ENCODE data around the gene NLRP4.

NLRP4 gene, protein sequence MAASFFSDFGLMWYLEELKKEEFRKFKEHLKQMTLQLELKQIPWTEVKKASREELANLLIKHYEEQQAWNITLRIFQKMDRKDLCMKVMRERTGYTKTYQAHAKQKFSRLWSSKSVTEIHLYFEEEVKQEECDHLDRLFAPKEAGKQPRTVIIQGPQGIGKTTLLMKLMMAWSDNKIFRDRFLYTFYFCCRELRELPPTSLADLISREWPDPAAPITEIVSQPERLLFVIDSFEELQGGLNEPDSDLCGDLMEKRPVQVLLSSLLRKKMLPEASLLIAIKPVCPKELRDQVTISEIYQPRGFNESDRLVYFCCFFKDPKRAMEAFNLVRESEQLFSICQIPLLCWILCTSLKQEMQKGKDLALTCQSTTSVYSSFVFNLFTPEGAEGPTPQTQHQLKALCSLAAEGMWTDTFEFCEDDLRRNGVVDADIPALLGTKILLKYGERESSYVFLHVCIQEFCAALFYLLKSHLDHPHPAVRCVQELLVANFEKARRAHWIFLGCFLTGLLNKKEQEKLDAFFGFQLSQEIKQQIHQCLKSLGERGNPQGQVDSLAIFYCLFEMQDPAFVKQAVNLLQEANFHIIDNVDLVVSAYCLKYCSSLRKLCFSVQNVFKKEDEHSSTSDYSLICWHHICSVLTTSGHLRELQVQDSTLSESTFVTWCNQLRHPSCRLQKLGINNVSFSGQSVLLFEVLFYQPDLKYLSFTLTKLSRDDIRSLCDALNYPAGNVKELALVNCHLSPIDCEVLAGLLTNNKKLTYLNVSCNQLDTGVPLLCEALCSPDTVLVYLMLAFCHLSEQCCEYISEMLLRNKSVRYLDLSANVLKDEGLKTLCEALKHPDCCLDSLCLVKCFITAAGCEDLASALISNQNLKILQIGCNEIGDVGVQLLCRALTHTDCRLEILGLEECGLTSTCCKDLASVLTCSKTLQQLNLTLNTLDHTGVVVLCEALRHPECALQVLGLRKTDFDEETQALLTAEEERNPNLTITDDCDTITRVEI

DNA sequence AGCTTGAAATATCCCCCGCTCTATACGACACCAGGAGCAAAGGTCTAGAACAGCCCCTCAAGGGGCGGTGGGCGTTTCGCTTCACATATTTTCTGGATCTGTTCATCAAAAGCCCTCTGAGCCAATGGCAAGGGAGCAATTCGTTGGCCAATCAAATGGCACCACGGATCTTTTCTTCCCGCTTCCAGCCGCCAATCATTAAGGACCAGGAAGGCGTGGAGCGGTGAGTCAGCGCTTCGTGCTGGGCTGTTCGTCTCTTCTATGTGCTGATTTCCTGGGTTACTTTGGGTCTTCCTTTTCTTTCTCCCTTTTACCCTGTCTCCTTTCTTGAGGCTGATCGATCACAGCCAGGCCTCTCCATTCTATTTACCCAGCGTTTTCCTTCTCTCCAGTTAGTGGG lies at the start of gene NLRP4:
TSS of gene NLRP4 (plus strand) at position 201 of the 400 bp plus-strand sequence. CDS start 15,541 bp downstream, outside the sequence.
- DNase-seq (ENCODE audit: low read depth), result no peak

DNA sequence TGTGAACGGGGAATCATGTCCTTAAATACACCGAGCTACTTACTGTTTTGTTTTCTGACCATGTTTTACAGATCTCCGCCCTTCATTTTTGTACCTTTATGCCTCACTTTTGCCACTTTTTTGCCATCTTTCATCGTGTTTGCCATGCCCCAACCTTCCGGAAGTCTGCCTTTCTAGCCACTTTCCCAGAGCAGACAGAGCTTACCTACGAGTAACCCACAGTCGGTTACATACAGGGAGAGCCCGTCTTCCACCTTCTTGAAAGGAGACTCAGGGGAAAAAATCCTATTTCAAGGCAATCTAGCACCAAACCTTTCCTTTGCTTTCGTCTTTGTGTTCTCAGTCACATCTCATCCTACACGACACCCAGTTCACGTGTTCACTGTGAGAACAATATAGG lies 41.3 kb upstream of the NLRP4 start:
- DNase-seq (ENCODE audit: low read depth), result no peak

DNA sequence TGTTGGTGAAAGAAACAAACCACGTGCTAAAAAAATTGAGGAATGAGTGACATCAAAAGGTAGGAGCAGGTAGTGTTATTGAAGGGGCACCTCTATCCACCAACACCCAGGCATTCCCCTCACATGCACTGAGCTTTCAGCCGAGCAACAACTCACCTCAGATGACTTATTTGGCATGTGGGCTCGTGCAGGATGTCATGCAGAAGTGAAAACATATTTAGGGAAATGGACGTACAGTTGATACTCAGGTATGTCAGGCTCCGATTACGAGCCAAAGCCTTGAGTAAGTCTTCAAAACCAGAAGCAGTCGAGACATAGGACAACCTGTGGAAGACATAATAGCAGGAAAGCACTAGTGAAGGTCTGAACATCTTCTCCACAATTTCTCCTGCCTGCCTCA lies 34.9 kb upstream of the NLRP4 start:
- no peak for DNase-seq (ENCODE audit: low read depth)

DNA sequence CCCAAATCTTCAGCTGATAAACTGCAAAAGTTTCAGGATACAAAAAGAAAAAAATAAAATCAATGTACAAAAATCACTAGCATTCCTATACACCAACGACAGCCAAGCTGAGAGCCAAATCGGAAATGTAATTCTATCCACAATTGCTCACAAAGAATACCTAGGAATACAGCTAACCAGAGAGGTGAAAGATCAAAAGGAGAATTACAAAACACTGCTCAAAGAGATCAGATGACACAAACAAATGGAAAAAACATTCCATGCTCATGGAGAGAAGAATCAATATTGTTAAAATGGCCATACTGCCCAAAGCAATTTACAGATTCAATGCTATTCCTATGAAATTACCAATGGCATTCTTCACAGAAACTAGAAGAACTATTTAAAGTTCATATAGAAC lies 34.1 kb upstream of the NLRP4 start:
- DNase-seq (ENCODE audit: low read depth), result no peak

DNA sequence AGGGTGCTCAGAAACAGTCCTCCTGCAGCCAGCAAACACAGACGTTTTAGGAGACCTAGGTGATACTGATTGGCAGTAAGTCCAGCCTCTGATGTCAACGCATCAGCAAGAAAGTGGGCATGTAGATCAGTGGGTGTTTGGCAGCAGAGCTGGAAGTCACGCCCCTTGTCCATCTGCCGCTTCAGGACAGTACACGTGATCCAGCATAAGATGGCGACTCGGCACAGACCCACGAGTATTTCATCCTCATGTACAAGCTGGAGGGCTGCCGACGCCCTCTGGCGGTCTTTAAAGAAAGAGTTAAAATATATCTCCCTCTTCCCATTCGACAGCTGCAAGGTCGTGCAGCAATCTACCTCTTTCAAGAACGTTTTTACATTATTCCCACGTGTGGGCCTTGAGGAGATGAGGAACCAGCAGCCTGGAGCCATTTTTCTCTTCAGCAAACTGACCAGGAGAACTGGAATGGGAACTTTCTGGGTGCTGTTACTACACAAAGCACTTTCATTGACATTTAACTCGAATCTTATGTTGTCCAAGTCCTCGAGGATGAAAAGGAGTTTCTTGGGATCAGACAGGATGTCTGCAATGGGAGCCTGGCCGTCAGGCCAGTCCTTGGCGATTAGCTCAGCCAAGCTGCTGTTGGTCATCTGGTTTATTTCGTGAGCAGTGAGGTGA lies 26.8 kb upstream of the NLRP4 start:
- DNase-seq (ENCODE audit: low read depth), result peak; percentile 31

DNA sequence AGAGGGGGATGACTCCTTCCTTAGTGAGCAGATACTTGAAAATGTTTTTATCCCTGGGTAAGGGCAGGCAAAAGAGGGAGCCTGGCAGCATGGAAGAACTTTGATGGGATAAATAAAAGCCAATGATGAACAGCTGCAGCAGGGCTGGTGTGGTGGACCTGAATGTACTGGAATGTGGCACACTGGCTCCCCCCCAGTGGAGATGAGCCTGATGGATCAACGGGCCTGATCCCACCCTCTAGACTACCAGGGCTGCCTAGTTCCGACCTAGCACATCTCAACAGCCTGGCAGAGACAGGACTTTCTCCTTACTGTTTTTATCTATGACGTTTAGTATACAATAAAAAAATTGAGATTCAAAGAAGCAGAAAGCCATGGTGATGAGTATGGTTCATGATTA lies 25.0 kb upstream of the NLRP4 start:
- no peak for DNase-seq (ENCODE audit: low read depth)

DNA sequence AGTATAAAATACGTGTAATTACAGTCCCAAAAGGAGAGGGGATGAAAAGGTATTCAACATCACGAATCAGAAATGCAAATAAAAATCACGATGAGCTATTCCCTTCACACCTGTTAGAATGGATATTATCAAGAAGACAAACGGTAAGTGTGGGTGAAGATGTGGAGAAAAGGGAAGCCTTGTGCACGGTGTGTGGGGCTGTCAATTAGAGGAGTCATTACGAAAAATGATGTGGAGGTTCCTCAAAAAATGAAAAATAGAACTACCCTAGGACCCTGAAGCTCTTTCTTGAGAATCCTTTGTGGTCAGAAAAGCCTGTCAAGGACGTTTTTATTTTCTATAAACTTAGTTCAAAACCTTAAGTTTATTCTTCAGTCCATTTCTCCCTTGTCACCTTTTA lies 23.9 kb upstream of the NLRP4 start:
- DNase-seq (ENCODE audit: low read depth), result no peak

DNA sequence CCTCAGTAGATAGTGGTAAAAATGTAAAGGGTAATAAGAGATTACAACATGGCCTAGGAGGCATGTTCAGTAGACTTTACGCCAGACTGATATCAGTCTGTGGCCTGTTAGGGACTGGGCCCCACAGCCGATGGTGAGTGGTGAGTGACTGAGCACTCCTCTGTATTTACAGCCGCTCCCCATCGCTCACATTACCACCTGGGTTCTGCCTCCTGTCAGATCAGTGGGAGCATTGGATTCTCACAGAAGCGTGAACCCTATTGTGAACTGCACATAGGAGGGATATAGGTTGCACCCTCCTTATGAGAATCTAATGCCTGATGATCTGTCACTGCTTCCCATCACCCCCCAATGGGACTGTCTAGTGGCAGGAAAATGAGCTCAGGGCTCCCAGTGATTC lies 22.4 kb upstream of the NLRP4 start:
- DNase-seq (ENCODE audit: low read depth), result no peak

DNA sequence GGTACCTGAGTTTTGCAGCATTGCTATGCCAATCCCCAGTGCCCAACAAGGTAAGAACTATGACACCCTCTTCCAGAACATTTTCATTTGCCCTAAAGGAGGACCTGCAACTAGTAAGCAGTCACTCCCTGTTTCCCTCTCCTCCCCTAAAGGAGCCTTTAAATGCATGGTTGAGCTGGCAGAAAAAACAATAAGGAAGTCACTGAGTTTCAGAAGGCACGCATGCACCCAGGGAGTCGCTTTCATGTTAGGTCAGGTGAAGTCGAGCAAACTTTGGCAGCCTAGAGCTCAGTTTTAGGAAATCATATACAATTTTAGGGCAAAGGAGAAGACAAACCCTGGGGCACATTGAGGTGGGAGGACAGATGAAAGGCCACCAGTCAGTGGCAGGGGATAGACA lies 16.3 kb upstream of the NLRP4 start:
- no peak for DNase-seq (ENCODE audit: low read depth)

DNA sequence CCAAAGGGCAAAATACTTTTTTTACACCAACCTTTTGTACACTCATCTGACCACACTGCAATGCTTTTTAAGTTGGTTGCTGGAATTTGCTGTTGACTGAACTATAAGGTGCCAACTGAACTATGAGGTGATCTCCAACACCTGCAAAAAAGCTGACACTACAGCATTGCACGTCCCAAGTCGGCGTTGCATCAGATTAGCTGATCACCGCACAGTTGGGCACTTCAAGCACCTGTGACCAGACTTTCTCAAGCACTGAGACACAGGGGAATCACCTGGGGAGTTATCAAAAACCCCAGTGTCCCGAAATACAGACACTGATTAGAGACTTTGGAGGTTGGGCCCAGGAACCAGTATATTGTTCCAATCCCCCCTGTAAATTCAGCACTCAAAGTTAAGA lies 5.7 kb upstream of the NLRP4 start:
- DNase-seq (ENCODE audit: low read depth), result no peak

DNA sequence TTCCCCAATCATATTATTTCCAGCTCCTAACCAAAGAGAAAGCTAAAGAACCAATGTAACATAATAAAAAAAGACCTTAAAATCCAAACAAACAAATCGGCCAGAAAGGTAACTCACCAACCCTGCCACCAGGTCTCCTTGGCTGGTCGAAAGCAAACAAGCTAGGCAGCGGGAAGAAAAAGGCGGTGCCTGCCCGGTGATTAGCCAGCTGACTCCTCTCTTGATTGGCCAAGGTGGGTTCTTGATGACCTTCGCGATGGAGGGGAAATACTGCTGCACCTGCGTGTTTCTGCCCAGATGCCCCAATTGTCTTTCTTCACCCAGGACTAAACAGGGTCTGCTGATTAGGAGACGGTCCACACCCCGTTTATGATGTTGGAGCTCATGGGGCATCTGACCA lies 4.5 kb upstream of the NLRP4 start, which contains the start of gene NLRP11:
TSS of gene NLRP11 (minus strand) at position 154 of the 400 bp plus-strand sequence. CDS start 13,825 bp downstream, outside the sequence.
- no peak for DNase-seq (ENCODE audit: low read depth)

DNA sequence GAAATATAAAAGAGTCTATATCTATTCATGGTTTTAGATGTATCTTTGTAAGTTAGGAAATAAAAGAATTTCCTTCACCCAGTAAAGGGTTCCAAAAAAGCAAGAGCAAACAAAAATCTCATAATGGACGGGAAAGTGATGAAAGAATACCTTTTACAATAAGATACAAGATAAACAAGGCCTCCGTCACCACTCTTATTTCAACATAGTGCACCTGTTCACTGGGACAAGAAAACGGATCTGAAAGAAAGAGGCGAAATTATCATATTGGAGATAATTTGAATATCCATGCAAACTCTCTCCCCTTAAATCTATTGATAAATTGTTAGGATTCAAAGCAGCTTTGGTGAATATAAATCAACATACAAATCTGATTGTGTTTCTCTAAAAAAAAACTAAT lies 3.7 kb upstream of the NLRP4 start:
- DNase-seq (ENCODE audit: low read depth), result no peak

DNA sequence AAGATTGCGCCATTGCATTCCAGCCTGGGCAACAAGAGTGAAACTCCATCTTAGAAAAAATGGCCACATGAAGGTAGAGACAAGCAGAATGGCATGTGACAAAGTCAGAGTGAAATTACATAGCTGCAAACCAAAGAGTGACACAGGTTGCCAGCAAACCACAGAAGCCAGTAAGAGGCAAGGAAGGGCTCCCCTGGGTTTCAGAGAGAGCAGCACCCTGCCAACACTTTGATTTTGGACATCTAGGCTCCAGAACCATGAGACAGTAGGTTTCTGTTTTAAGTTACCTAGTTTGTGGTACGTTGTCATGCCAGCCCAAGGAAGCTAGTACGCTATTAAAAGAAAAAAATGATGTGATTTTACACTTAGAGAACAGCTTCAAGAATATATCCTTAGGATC lies 1.9 kb downstream of the NLRP4 start:
- DNase-seq (ENCODE audit: low read depth), result no peak

DNA sequence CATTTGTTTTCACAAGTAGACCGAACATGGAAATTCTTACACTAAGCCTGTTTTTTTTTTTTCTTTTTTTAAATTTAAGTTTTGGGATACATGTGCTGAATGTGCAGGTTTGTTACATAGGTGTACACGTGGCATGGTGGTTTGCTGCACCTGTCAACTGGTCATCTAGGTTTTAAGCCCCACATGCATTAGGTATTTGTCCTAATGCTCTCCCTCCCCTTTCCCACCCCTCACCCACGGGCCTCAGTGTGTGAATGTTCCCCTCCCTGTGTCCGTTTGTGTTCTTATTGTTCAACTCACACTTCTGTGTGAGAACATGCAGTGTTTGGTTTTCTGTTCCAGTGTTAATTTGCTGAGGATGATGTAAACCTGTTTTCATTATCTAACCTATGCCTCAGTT lies 2.6 kb downstream of the NLRP4 start:
- DNase-seq (ENCODE audit: low read depth), result no peak

DNA sequence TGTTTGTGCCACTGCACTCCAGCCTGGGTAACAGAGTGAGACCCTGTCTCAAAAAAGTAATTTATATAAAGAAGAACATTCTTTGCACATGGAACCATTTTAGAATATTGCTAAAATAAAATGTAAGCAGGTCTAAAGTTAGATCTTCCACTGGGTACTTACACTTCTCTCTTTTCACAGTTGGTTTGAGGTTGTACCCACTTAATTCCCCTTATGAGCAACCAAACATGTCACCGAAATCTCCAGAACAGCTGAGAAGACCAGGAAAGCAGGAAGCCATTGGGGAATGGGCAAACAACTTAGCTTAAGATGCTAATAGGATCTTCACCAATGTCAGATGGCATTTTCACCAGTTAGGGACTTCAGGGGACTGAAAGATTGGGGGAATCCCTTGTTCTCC lies 18.8 kb downstream of the NLRP4 start:
- no peak for DNase-seq (ENCODE audit: low read depth)

DNA sequence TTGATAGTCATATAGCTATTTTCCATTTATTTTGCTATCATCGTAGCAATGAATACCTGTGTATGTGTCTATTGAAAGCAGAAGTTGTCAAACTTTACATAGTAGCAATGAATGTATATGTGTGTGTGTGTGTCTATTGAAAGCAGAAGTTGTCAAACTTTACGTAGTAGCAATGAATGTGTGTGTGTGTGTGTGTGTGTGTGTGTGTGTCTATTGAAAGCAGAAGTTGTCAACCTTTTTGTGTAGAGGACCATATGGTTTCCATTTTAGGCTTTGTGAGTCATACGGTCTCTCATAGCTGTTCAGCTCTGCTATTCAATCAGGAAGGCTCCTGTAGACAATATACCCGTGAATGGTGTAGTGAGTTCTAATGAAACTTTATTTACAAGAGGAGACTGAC lies 20.8 kb downstream of the NLRP4 start:
- DNase-seq (ENCODE audit: low read depth), result no peak

DNA sequence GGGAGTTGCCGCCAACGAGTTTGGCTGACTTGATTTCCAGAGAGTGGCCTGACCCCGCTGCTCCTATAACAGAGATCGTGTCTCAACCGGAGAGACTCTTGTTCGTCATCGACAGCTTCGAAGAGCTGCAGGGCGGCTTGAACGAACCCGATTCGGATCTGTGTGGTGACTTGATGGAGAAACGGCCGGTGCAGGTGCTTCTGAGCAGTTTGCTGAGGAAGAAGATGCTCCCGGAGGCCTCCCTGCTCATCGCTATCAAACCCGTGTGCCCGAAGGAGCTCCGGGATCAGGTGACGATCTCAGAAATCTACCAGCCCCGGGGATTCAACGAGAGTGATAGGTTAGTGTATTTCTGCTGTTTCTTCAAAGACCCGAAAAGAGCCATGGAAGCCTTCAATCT lies 21.6 kb downstream of the NLRP4 start:
- DNase-seq (ENCODE audit: low read depth), result no peak

DNA sequence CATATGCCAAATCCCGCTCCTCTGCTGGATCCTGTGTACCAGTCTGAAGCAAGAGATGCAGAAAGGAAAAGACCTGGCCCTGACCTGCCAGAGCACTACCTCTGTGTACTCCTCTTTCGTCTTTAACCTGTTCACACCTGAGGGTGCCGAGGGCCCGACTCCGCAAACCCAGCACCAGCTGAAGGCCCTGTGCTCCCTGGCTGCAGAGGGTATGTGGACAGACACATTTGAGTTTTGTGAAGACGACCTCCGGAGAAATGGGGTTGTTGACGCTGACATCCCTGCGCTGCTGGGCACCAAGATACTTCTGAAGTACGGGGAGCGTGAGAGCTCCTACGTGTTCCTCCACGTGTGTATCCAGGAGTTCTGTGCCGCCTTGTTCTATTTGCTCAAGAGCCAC lies 22.1 kb downstream of the NLRP4 start:
- DNase-seq (ENCODE audit: low read depth), result no peak

DNA sequence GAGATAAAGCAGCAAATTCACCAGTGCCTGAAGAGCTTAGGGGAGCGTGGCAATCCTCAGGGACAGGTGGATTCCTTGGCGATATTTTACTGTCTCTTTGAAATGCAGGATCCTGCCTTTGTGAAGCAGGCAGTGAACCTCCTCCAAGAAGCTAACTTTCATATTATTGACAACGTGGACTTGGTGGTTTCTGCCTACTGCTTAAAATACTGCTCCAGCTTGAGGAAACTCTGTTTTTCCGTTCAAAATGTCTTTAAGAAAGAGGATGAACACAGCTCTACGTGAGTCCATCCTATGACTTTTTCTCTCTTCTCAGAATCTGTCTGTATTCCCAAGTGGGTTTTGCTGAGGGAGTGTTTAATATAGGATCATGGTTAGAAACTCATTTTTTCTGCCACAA lies 22.6 kb downstream of the NLRP4 start:
- DNase-seq (ENCODE audit: low read depth), result no peak

DNA sequence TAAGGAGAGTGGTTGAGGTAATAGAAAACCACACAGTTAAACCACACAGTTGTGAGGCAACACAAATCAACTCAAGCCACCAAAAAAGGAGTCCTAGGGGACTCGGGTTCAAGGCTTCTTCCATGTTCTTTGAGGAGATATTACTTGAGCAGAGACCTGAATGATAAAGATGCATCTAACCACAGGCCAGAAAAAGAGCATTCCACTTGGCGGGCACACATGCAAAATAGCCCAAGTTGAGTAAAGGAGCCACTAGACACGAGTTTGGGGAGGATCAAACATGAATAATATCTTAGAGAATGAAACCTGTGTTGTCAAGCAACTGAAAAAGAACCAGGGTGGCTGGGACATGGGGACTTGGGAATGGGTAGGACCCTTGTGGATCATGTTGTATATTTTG lies 30.2 kb downstream of the NLRP4 start:
- no peak for DNase-seq (ENCODE audit: low read depth)

DNA sequence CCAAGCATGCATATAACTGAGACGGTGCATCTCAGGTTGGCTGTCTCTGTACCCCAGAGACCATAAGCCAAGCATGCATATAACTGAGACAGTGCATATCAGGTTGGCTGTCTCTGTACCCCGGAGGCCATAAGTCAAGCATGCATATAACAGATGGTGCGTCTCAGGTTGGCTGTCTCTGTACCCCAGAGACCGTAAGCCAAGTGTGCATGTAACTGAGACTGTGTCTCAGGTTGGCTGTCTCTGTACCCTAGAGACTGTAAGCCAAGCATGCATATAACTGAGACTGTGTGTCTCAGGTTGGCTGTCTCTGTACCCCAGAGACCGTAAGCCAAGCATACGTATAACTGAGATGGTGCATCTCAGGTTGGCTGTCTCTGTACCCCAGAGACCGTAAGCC lies 30.8 kb downstream of the NLRP4 start:
- DNase-seq (ENCODE audit: low read depth), result no peak

DNA sequence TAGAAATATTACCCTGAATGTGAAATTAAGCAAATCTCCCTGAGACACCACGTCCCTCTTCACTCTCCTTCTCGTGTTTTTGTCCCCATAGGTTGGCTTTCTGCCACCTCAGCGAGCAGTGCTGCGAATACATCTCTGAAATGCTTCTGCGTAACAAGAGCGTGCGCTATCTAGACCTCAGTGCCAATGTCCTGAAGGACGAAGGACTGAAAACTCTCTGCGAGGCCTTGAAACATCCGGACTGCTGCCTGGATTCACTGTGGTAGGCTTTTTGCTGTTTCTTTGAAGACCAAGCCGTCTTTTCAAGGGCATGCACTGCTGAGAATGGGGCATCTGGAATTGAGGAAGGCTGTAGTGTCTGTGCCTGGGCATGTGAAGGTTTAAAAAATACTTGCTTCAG lies 34.4 kb downstream of the NLRP4 start:
- DNase-seq (ENCODE audit: low read depth), result no peak

Data from activated T-cell treated with anti-CD3 and anti-CD28 coated beads for 48 hours (primary cell).